Mesenchymal stem cell (in vitro differentiated cells and primary cell): ENCODE data around the gene AP1S2.
A peak's percentile ranks its signal among the peaks of the same experiment; 100 is the strongest.

Experiments used
- DNase-seq: peaks from one replicate; pipeline ENCODE4 v3.0.0-alpha.2; 2013
- H2AFZ ChIP-seq: one replicate; pipeline ENCODE4 v1.6.1; 2013; ENCODE audit warnings: low read depth, mild to moderate bottlenecking, control low read depth, inconsistent platforms, low read length, moderate library complexity
- H2AK5ac ChIP-seq: 2 replicates; pipeline ENCODE4 v1.6.1; 2013; ENCODE audit warnings: low read length, moderate library complexity, mild to moderate bottlenecking, inconsistent platforms; ENCODE audit not compliant: severe bottlenecking
- H2BK120ac ChIP-seq: one replicate; pipeline ENCODE4 v1.6.1; 2013; ENCODE audit warnings: low read depth, mild to moderate bottlenecking, inconsistent platforms, low read length, moderate library complexity
- H2BK12ac ChIP-seq, 2 experiments: one replicate each; pipeline ENCODE4 v1.6.1; 2013; ENCODE audit warnings: inconsistent platforms in 2 of 2, low read length in 2 of 2, mild to moderate bottlenecking in 2 of 2, moderate library complexity in 2 of 2, control low read depth in 1 of 2
- H2BK15ac ChIP-seq: one replicate; pipeline ENCODE4 v1.6.1; 2013; ENCODE audit warnings: mild to moderate bottlenecking, low read depth, inconsistent platforms; ENCODE audit not compliant: poor library complexity, severe bottlenecking
- H2BK5ac ChIP-seq: 2 replicates; pipeline ENCODE4 v1.6.1; 2013; ENCODE audit warnings: low read depth, mild to moderate bottlenecking, low read length, control low read depth, inconsistent platforms; ENCODE audit not compliant: poor library complexity, severe bottlenecking
- H3K14ac ChIP-seq, 2 experiments: one replicate each; pipeline ENCODE4 v1.6.1; 2013; ENCODE audit warnings: inconsistent platforms in 2 of 2, low read length in 2 of 2, control low read depth in 1 of 2, mild to moderate bottlenecking in 1 of 2, moderate library complexity in 1 of 2
- H3K18ac ChIP-seq, 2 experiments: one replicate each; pipeline ENCODE4 v1.6.1; 2013; ENCODE audit warnings: inconsistent platforms in 2 of 2, low read length in 2 of 2, control low read depth in 1 of 2, low read depth in 1 of 2, mild to moderate bottlenecking in 1 of 2
- H3K23ac ChIP-seq, 2 experiments: one replicate each; pipeline ENCODE4 v1.6.1; 2013; ENCODE audit warnings: inconsistent platforms in 2 of 2, low read length in 2 of 2, mild to moderate bottlenecking in 2 of 2, moderate library complexity in 2 of 2, control low read depth in 1 of 2
- H3K27ac ChIP-seq: 2 replicates; pipeline ENCODE4 v1.5.1; 2013; ENCODE audit warnings: mild to moderate bottlenecking, moderate library complexity, low read length, control low read depth, inconsistent platforms; ENCODE audit not compliant: poor library complexity, severe bottlenecking
- H3K27me3 ChIP-seq, 2 experiments: 2 replicates each; pipeline versions ENCODE4 v1.6.1 to v1.7.0; 2013; ENCODE audit warnings: low read length in 2 of 2, mild to moderate bottlenecking in 2 of 2, moderate library complexity in 2 of 2, control low read depth in 1 of 2, inconsistent platforms in 1 of 2; ENCODE audit not compliant: control insufficient read depth in 1 of 2, insufficient read depth in 1 of 2
- H3K36me3 ChIP-seq, 2 experiments: 2 replicates each; pipeline versions ENCODE4 v1.6.1 to v1.7.0; 2013; ENCODE audit warnings: low read length in 2 of 2, control low read depth in 1 of 2, inconsistent platforms in 1 of 2, low read depth in 1 of 2, mild to moderate bottlenecking in 1 of 2; ENCODE audit not compliant: insufficient read depth in 2 of 2, control insufficient read depth in 1 of 2
- H3K4ac ChIP-seq, 2 experiments: one replicate each; pipeline ENCODE4 v1.6.1; 2013; ENCODE audit warnings: inconsistent platforms in 2 of 2, low read length in 2 of 2, mild to moderate bottlenecking in 2 of 2, moderate library complexity in 2 of 2, control low read depth in 1 of 2, low read depth in 1 of 2
- H3K4me1 ChIP-seq: 2 replicates; pipeline ENCODE4 v1.6.1; 2013; ENCODE audit warnings: low read depth, low read length, control low read depth; ENCODE audit not compliant: control insufficient read depth, insufficient read depth
- H3K4me2 ChIP-seq: 2 replicates; pipeline ENCODE4 v1.6.1; 2013; ENCODE audit warnings: low read length, mild to moderate bottlenecking, inconsistent platforms; ENCODE audit not compliant: poor library complexity, severe bottlenecking
- H3K4me3 ChIP-seq, 2 experiments: 2 replicates each; pipeline versions ENCODE4 v1.5.1 to v1.7.0; 2013; ENCODE audit warnings: low read length in 2 of 2, mild to moderate bottlenecking in 2 of 2, control low read depth in 1 of 2, low read depth in 1 of 2; ENCODE audit not compliant: insufficient read depth in 1 of 2
- H3K79me1 ChIP-seq: replicated peaks from 2 replicates; pipeline ENCODE4 v1.6.1; 2013; ENCODE audit warnings: mild to moderate bottlenecking, control low read depth, low read length, inconsistent platforms; ENCODE audit not compliant: poor library complexity, severe bottlenecking
- H3K9ac ChIP-seq: 2 replicates; pipeline ENCODE4 v1.7.0; 2013; ENCODE audit warnings: mild to moderate bottlenecking, low read length, moderate library complexity
- H3K9me3 ChIP-seq: 2 replicates; pipeline ENCODE4 v1.7.0; 2013; ENCODE audit warnings: mild to moderate bottlenecking, low read length; ENCODE audit not compliant: control insufficient read depth
- H4K8ac ChIP-seq: one replicate; pipeline ENCODE4 v1.6.1; 2013; ENCODE audit warnings: inconsistent platforms, mild to moderate bottlenecking, low read length, moderate library complexity
- H4K91ac ChIP-seq: one replicate; pipeline ENCODE4 v1.6.1; 2013; ENCODE audit warnings: mild to moderate bottlenecking, low read length, inconsistent platforms
- WGBS: methylation state at CpG from one replicate; pipeline ENCODE4 v1.1.7; 2013; ENCODE audit warnings: mixed read lengths; 5-methylcytosine and 5-hydroxymethylcytosine counted together

Gene AP1S2

GRCh38 chrX:15853586-15854079, 980 bp downstream of the AP1S2 start:
- no peak overlapping the region for H2BK5ac ChIP-seq
- H3K79me1 ChIP-seq = no peaks in the 10 kb centered on the region
- H2BK12ac ChIP-seq = no peak overlapping the region
- no peaks in the 10 kb centered on the region for H3K36me3 ChIP-seq
- no peak overlapping the region for H4K8ac ChIP-seq
- no peaks in the 10 kb centered on the region for H3K9me3 ChIP-seq
- peak overlapping the region; percentile 83 to 85 for H3K4me3 ChIP-seq
- H2BK15ac ChIP-seq = no peak overlapping the region
- H3K4me2 ChIP-seq = peak overlapping the region; percentile 78
- H3K27ac ChIP-seq = no peak overlapping the region
- no peaks in the 10 kb centered on the region for H3K4me1 ChIP-seq
- peak; percentile 25 for DNase-seq
- H2AK5ac ChIP-seq = no peak overlapping the region
- H4K91ac ChIP-seq = no peak overlapping the region
- no peak overlapping the region for H2BK120ac ChIP-seq
- peak overlapping the region in 1 of 2 experiments; percentile 9 for H3K18ac ChIP-seq
- no peak overlapping the region for H2AFZ ChIP-seq
- WGBS = 3% methylated on average over 7 of the region's 14 CpGs
- no peak overlapping the region for H3K23ac ChIP-seq
- peak overlapping the region; percentile 86 for H3K9ac ChIP-seq
- H3K14ac ChIP-seq = no peak overlapping the region
- peaks cover 0 to 15% of the 10 kb centered on the region in 2 experiments for H3K27me3 ChIP-seq
- no peak overlapping the region for H3K4ac ChIP-seq

GRCh38 chrX:15849555-15849954, 5.1 kb downstream of the AP1S2 start:
- no peak overlapping the region for H3K4me3 ChIP-seq
- H3K4ac ChIP-seq = no peak overlapping the region
- no peak overlapping the region for H4K91ac ChIP-seq
- no peaks in the 10 kb centered on the region for H3K79me1 ChIP-seq
- no peak overlapping the region for H3K4me2 ChIP-seq
- H3K27me3 ChIP-seq = peaks cover 0 to 8% of the 10 kb centered on the region in 2 experiments
- peak; percentile 39 for DNase-seq
- no peak overlapping the region for H3K27ac ChIP-seq
- H3K23ac ChIP-seq = no peak overlapping the region
- no peak overlapping the region for H2BK5ac ChIP-seq
- H3K4me1 ChIP-seq = no peaks in the 10 kb centered on the region
- no peak overlapping the region for H4K8ac ChIP-seq
- H3K14ac ChIP-seq = no peak overlapping the region
- H2BK15ac ChIP-seq = no peak overlapping the region
- WGBS = 68% methylated on average over 5 of the region's 5 CpGs
- H2BK120ac ChIP-seq = no peak overlapping the region
- no peak overlapping the region for H2AFZ ChIP-seq
- no peak overlapping the region for H2BK12ac ChIP-seq
- H2AK5ac ChIP-seq = no peak overlapping the region
- no peak overlapping the region for H3K18ac ChIP-seq
- no peak overlapping the region for H3K9ac ChIP-seq
- no peaks in the 10 kb centered on the region for H3K9me3 ChIP-seq
- H3K36me3 ChIP-seq = peaks cover 0 to 11% of the 10 kb centered on the region in 2 experiments

DNA sequence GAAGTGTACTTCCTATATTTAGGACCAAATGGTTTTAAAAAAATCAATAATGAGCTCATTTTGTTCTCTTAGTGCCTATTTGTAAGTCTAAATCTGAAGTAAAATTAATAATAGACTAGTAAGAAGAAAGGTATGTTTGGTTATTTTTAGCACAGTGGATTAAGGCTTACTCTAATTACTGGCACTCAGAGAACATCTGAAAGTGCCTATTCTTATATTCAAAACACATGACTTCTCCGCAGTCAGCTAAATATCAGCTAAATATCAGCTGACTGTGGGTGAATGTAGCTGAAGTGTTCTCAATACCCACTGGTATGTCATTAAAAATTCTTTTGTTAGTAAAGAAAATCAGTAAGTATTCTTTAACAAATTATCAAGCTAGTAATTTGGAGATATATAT, 6.0 kb downstream of the AP1S2 start:
- Histone ChIP-seq H3K4ac (no peak overlapping the region), H4K8ac (no peak overlapping the region), H2BK15ac (no peak overlapping the region), H3K27me3 (peaks cover 0 to 4% of the 10 kb centered on the region in 2 experiments), H3K18ac (no peak overlapping the region), H2AK5ac (no peak overlapping the region), H3K9ac (peak overlapping the region; percentile 6), H2BK5ac (no peak overlapping the region), H3K4me1 (no peaks in the 10 kb centered on the region), H3K14ac (no peak overlapping the region), H2BK120ac (no peak overlapping the region), H4K91ac (no peak overlapping the region), H3K27ac (no peak overlapping the region), H2BK12ac (no peak overlapping the region), H3K4me3 (no peak overlapping the region), H2AFZ (no peak overlapping the region), H3K9me3 (no peaks in the 10 kb centered on the region), H3K23ac (no peak overlapping the region), H3K79me1 (no peaks in the 10 kb centered on the region), H3K36me3 (peaks cover 0 to 19% of the 10 kb centered on the region in 2 experiments), H3K4me2 (no peak overlapping the region)
- no peak for DNase-seq
- no CpG with 5 or more reads among the region's 1 CpG for WGBS

DNA sequence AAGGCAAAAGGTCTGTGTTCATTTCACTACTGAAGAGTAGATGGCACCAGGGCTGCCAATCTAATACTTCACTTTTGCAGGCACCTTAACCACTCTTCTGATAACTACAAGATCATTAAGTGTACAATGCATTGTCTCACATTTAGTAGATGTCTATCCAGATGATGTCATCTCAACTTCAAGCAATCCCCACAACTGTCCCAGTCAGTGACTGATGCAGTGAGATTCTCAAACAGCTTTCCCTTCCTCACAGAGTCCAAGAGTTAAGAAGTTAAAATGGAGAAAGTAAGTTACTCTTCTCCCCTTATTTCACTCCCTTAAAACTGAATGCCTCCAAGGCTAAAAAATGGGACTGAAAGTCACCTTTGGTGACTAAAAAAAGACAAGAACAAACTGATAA, 10.7 kb downstream of the AP1S2 start:
- H2AFZ ChIP-seq = no peak overlapping the region
- H3K4me3 ChIP-seq = no peak overlapping the region
- H3K18ac ChIP-seq = no peak overlapping the region
- no peak overlapping the region for H2AK5ac ChIP-seq
- H4K91ac ChIP-seq = no peak overlapping the region
- peaks cover 0 to 25% of the 10 kb centered on the region in 2 experiments for H3K36me3 ChIP-seq
- no peak overlapping the region for H4K8ac ChIP-seq
- no peak overlapping the region for H3K4me2 ChIP-seq
- H3K4me1 ChIP-seq = no peaks in the 10 kb centered on the region
- no peaks in the 10 kb centered on the region for H3K9me3 ChIP-seq
- H3K27me3 ChIP-seq = no peaks in the 10 kb centered on the region
- H3K27ac ChIP-seq = no peak overlapping the region
- no peaks in the 10 kb centered on the region for H3K79me1 ChIP-seq
- H2BK12ac ChIP-seq = no peak overlapping the region
- no peak overlapping the region for H2BK120ac ChIP-seq
- no peak overlapping the region for H3K14ac ChIP-seq
- H2BK5ac ChIP-seq = no peak overlapping the region
- no peak for DNase-seq
- H3K23ac ChIP-seq = no peak overlapping the region
- H2BK15ac ChIP-seq = no peak overlapping the region
- H3K4ac ChIP-seq = no peak overlapping the region
- no peak overlapping the region for H3K9ac ChIP-seq
